HepG2 (cell line): ENCODE data around the gene IRF3. TPM values are rescaled to one million over a fixed set of nuclear protein-coding genes. Genes with fewer than 3 reads are reported as not detected.
A peak's percentile ranks its signal among the peaks of the same experiment; 100 is the strongest.

Experiments
- ATAC-seq: fragments of 200-7000 bp; cut with Tn5 transposase; 3 replicates; pipeline ENCODE4 v1.9.1; 2020; ENCODE audit warnings: mild to moderate bottlenecking, moderate library complexity
- BruUV-seq: library from RNA; stranded (reverse); fragments of 400-500 nt; replicated peaks from 2 replicates; lab custom pipeline; 2021; lab: Mats Ljungman, UMichigan
- CTCF ChIA-PET: fragments of 300-600 bp; formaldehyde crosslinking; extraction: SDS; loops from one replicate; lab custom pipeline; 2021; ENCODE audit warnings: low total read pairs, inconsistent platforms, low intra/inter-chr PET ratio; lab: Yijun Ruan, JAX
- POLR2A ChIA-PET: fragments of 350-600 bp; sonication (Branson Sonifier 250); formaldehyde crosslinking; loops from one replicate; lab custom pipeline; 2020; ENCODE audit warnings: antibody characterized with exemption, inconsistent platforms; lab: Yijun Ruan, JAX
- DNase-seq: peaks from one replicate; pipeline ENCODE4 v3.0.0-alpha.2; 2015; ENCODE audit warnings: low spot score
- FAIRE-seq: peaks from 3 replicates; lab custom pipeline; 2011; peaks lifted over from hg19 to GRCh38; lab: Jason Lieb, UNC
- H2AFZ ChIP-seq: one replicate; pipeline ENCODE4 v1.6.1; 2011; ENCODE audit warnings: low read length, inconsistent platforms
- H3K27ac ChIP-seq: fragments of 300-600 bp; 3 replicates; pipeline ENCODE4 v1.8.0; 2011; ENCODE audit warnings: mixed run types, mild to moderate bottlenecking, mixed read lengths, low read length, inconsistent platforms; ENCODE audit not compliant: insufficient read depth; ENCODE audit errors: extremely low read length
- H3K27me3 ChIP-seq, 2 experiments: fragments of 200-600 bp in 1 of 2; 2 replicates in 1 of 2; 3 replicates in 1 of 2; pipeline versions ENCODE4 v1.6.0 to v1.8.0; 2011; ENCODE audit warnings: low read length in 2 of 2, mild to moderate bottlenecking in 2 of 2, moderate library complexity in 2 of 2, inconsistent platforms in 1 of 2; ENCODE audit not compliant: insufficient read depth in 2 of 2, control insufficient read depth in 1 of 2
- H3K36me3 ChIP-seq, 2 experiments: fragments of 200-600 bp in 1 of 2; replicated peaks in 1 of 2; 2 replicates in 1 of 2; 3 replicates in 1 of 2; pipeline versions ENCODE4 v1.5.1 to v1.8.0; 2011; ENCODE audit warnings: low read length in 2 of 2, inconsistent platforms in 1 of 2; ENCODE audit not compliant: insufficient read depth in 2 of 2, control insufficient read depth in 1 of 2
- H3K4me1 ChIP-seq: 2 replicates; pipeline ENCODE4 v1.5.1; 2012; ENCODE audit warnings: low read length, inconsistent platforms; ENCODE audit not compliant: insufficient read depth
- H3K4me2 ChIP-seq: 2 replicates; pipeline ENCODE4 v1.6.0; 2011; ENCODE audit warnings: low read depth, low read length, inconsistent platforms
- H3K4me3 ChIP-seq, 3 experiments: fragments of 200-600 bp in 1 of 3; sonication (generic), shearing (Covaris generic) in 1 of 3; replicated peaks in 1 of 3; 2 replicates each; pipeline ENCODE4 v1.5.1; 2011 to 2016; ENCODE audit warnings: low read length in 3 of 3, inconsistent platforms in 2 of 3, low read depth in 2 of 3, mild to moderate bottlenecking in 2 of 3, control low read depth in 1 of 3, mixed read lengths in 1 of 3; ENCODE audit not compliant: insufficient read depth in 1 of 3
- H3K79me2 ChIP-seq: one replicate; pipeline ENCODE4 v1.6.1; 2011; ENCODE audit warnings: low read length, inconsistent platforms; ENCODE audit not compliant: insufficient read depth
- H3K9ac ChIP-seq: 2 replicates; pipeline ENCODE4 v1.6.0; 2011; ENCODE audit warnings: mild to moderate bottlenecking, low read depth, low read length, inconsistent platforms; ENCODE audit not compliant: insufficient read depth
- H3K9me3 ChIP-seq: 2 replicates; pipeline ENCODE4 v1.5.1; 2012; ENCODE audit warnings: mild to moderate bottlenecking, low read length
- H4K20me1 ChIP-seq: 2 replicates; pipeline ENCODE4 v1.6.0; 2011; ENCODE audit warnings: inconsistent platforms, mild to moderate bottlenecking, low read length, moderate library complexity; ENCODE audit not compliant: insufficient read depth
- AGO2 ChIP-seq: fragments of 200-400 bp; formaldehyde crosslinking; optimal IDR thresholded peaks from 2 replicates; pipeline ENCODE3; 2017; ENCODE audit warnings: mild to moderate bottlenecking, low read depth, low read length, moderate library complexity
- NCOA2 ChIP-seq: sonication (generic); formaldehyde crosslinking; IDR thresholded peaks from 2 replicates; pipeline ENCODE4 v1.8.0; 2022; ENCODE audit warnings: inconsistent platforms
- NCOA5 ChIP-seq: sonication (generic); formaldehyde crosslinking; IDR thresholded peaks from 2 replicates; pipeline ENCODE4 v1.4.0; 2020; ENCODE audit warnings: missing genetic modification reagents
- PTBP1 ChIP-seq: fragments of 200-400 bp; formaldehyde crosslinking; IDR thresholded peaks from 2 replicates; pipeline ENCODE4 v1.6.1; 2018; ENCODE audit warnings: low read length, low read depth; ENCODE audit not compliant: poor library complexity, severe bottlenecking
- RBFOX2 ChIP-seq: fragments of 200-400 bp; formaldehyde crosslinking; IDR thresholded peaks from 2 replicates; pipeline ENCODE4 v1.6.1; 2017; ENCODE audit warnings: low read depth, mild to moderate bottlenecking, low read length
- ZBTB21 ChIP-seq: sonication (generic); formaldehyde crosslinking; IDR thresholded peaks from 2 replicates; pipeline ENCODE4 v1.4.0; 2020; ENCODE audit warnings: missing genetic modification reagents
- ZNF224 ChIP-seq: sonication (generic); formaldehyde crosslinking; IDR thresholded peaks from 2 replicates; pipeline ENCODE4 v1.5.0; 2020; ENCODE audit warnings: mild to moderate bottlenecking, missing genetic modification reagents
- WGBS: methylation state at CpG from one replicate; pipeline ENCODE4 v1.1.6; 2017; ENCODE audit warnings: low lambda C conversion rate; 5-methylcytosine and 5-hydroxymethylcytosine counted together
- in situ Hi-C: cut with HindIII; loops from 2 replicates; pipeline ENCODE4 v1.10.0; 2017; ENCODE audit warnings: low pct_unique_long_range_greater_than_20kb; ENCODE audit not compliant: extremely low pct_ligation_motif_present
- intact Hi-C: fragments of 100-400 bp; cut with micrococcal nuclease; formaldehyde crosslinking; loops from one replicate; pipeline ENCODE4 v1.10.0; 2022; ENCODE audit not compliant: unreplicated experiment
- polyA plus RNA-seq, 8 experiments: library from polyadenylated mRNA; depleted of rRNA in 3 of 8; stranded (reverse) in 7 of 8; unstranded in 1 of 8; fragments of >200 nt; fragmentation: Illumina TruSeq in 4 of 8; extraction: Trizol in 4 of 8; gene quantifications; 2 replicates each; pipeline versions ENCODE4 v1.2.1 to v1.2.3, GENCODE V29; 2011 to 2016; ENCODE audit warnings: low read depth in 4 of 8, missing spikeins in 1 of 8, mixed read lengths in 1 of 8; ENCODE audit not compliant: insufficient read depth in 1 of 8
- total RNA-seq, 5 experiments: library from RNA; depleted of rRNA; stranded (reverse); fragments of >200 nt; fragmentation: Illumina TruSeq; extraction: Trizol; gene quantifications; 2 replicates each; pipeline ENCODE4 v1.2.3, GENCODE V29; 2016; ENCODE audit warnings: low read depth in 1 of 5
- TF ChIP-seq, protein P1 (sequence below): sonication (generic); formaldehyde crosslinking; IDR thresholded peaks from 2 replicates; pipeline ENCODE4 v1.4.0; 2020; ENCODE audit warnings: mild to moderate bottlenecking, missing genetic modification reagents
- TF ChIP-seq, protein P2 (sequence below): IDR thresholded peaks from 2 replicates; pipeline ENCODE4 v1.6.1; 2016; ENCODE audit warnings: mild to moderate bottlenecking

Gene IRF3
- total and polyA plus RNA-seq, 2 of the 13 experiments (the other 11 are each of a cell fraction or from before 2014, with no cell fraction given): 61.9 to 65.5 TPM

DNA sequence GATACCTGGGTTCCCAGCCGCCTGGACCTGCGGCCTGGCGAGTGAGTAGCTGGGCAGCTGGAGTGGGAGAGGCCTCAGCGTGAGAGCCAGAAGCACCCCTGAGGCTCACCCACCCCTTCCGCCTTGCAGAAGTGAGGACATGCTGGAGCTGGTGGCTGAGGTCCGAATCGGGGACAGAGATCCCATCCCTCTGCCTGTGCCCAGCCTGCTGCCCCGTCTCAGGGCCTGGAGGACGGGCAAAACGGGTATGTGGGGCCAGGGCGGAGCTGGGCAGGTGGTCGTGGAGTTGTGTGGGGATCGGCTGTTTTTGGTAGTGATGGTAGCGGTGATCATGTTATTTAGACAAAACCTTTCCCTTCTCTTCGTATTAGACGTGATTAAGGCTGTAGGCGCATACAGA, 19.1 kb downstream of the IRF3 start:
- Histone ChIP-seq H3K27ac (no peak overlapping the region), H2AFZ (no peak overlapping the region)
- no peak for TF ChIP-seq NCOA5 (CRISPR knock-in tag)
- TF ChIP-seq RBFOX2: 0 out of 2 replicates have a peak, but pooled peaks have one; percentile 29
- TF ChIP-seq NCOA2 (CRISPR knock-in tag): no peak
- no peak for TF ChIP-seq ZBTB21 (CRISPR knock-in tag)
- TF ChIP-seq, protein P1, sequence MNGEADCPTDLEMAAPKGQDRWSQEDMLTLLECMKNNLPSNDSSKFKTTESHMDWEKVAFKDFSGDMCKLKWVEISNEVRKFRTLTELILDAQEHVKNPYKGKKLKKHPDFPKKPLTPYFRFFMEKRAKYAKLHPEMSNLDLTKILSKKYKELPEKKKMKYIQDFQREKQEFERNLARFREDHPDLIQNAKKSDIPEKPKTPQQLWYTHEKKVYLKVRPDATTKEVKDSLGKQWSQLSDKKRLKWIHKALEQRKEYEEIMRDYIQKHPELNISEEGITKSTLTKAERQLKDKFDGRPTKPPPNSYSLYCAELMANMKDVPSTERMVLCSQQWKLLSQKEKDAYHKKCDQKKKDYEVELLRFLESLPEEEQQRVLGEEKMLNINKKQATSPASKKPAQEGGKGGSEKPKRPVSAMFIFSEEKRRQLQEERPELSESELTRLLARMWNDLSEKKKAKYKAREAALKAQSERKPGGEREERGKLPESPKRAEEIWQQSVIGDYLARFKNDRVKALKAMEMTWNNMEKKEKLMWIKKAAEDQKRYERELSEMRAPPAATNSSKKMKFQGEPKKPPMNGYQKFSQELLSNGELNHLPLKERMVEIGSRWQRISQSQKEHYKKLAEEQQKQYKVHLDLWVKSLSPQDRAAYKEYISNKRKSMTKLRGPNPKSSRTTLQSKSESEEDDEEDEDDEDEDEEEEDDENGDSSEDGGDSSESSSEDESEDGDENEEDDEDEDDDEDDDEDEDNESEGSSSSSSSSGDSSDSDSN: no peak
- no peak for TF ChIP-seq ZNF224 (CRISPR knock-in tag)
- no peak for TF ChIP-seq PTBP1
- TF ChIP-seq AGO2: peak; percentile 19
- TF ChIP-seq, protein P2, sequence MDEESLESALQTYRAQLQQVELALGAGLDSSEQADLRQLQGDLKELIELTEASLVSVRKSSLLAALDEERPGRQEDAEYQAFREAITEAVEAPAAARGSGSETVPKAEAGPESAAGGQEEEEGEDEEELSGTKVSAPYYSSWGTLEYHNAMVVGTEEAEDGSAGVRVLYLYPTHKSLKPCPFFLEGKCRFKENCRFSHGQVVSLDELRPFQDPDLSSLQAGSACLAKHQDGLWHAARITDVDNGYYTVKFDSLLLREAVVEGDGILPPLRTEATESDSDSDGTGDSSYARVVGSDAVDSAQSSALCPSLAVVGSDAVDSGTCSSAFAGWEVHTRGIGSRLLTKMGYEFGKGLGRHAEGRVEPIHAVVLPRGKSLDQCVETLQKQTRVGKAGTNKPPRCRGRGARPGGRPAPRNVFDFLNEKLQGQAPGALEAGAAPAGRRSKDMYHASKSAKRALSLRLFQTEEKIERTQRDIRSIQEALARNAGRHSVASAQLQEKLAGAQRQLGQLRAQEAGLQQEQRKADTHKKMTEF (CRISPR knock-in tag): no peak
- TF ChIP-seq, all 625 proteins: peak for 2
- intact Hi-C loops (no loop called here), in situ Hi-C loops (no loop called here)
- peaks cover 15 to 16% of the 10 kb centered on the region in 2 experiments; a peak in 3 of 5 replicates for H3K36me3 ChIP-seq
- 100% methylated on average over 12 of the region's 17 CpGs for WGBS
- no peak overlapping the region for H3K9ac ChIP-seq
- peaks cover 31% of the 10 kb centered on the region for H3K79me2 ChIP-seq
- H3K27me3 ChIP-seq: no peaks in the 10 kb centered on the region
- peaks cover 40% of the 10 kb centered on the region for H3K4me1 ChIP-seq
- FAIRE-seq: no peak
- H3K9me3 ChIP-seq: no peaks in the 10 kb centered on the region
- ChIA-PET CTCF (no interaction called here), POLR2A (interaction anchor here (0.7 to 5.8 kb wide), 3 partner anchors 11 to 33 kb away, joined by 3 to 24 read pairs (median 3); no protein-coding TSS in a partner anchor)
- H3K4me3 ChIP-seq: no peak overlapping the region
- DNase-seq: no peak
- H4K20me1 ChIP-seq: no peaks in the 10 kb centered on the region
- ATAC-seq: no peak
- no TSS peak for BruUV-seq
- H3K4me2 ChIP-seq: no peak overlapping the region
